IMR-90 (cell line): ENCODE results near the gene SPATA9.

Experiments
- CEBPB ChIP-seq: IDR thresholded peaks from 2 replicates; pipeline ENCODE4 v1.6.1; 2012; ENCODE audit warnings: low read depth, low read length, improper control_type of control experiment
- POLR2A ChIP-seq: IDR thresholded peaks from 2 replicates; pipeline ENCODE4 v1.6.1; 2012; ENCODE audit warnings: mild to moderate bottlenecking, low read depth, low read length
- RAD21 ChIP-seq: IDR thresholded peaks from 2 replicates; pipeline ENCODE4 v1.6.1; 2012; ENCODE audit warnings: low read length, improper control_type of control experiment
- TF ChIP-seq, protein P1 (sequence below): conservative IDR thresholded peaks from 2 replicates; pipeline ENCODE4 v1.5.1; 2012; ENCODE audit warnings: mild to moderate bottlenecking, low read depth, low read length, improper control_type of control experiment

DNA sequence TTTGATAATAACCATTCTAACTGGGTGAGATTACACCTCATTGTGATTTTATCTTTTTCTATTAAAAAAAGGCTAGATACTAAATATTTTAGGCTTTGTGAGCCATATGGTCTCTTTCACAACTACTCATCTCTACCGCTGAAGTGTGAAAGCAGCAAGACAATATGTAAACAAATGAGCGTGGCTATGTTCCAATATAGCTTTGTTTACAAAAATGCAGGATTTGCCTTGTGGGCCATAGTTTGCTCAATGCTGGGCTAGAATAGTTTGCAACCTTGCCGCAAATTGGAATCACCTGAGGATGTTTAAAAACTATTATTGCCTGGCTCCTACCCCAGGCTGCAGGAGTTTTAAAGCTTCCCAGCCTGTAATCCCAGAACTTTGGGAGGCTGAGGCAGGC, 73.1 kb downstream of the SPATA9 start:
- TF ChIP-seq, protein P1, sequence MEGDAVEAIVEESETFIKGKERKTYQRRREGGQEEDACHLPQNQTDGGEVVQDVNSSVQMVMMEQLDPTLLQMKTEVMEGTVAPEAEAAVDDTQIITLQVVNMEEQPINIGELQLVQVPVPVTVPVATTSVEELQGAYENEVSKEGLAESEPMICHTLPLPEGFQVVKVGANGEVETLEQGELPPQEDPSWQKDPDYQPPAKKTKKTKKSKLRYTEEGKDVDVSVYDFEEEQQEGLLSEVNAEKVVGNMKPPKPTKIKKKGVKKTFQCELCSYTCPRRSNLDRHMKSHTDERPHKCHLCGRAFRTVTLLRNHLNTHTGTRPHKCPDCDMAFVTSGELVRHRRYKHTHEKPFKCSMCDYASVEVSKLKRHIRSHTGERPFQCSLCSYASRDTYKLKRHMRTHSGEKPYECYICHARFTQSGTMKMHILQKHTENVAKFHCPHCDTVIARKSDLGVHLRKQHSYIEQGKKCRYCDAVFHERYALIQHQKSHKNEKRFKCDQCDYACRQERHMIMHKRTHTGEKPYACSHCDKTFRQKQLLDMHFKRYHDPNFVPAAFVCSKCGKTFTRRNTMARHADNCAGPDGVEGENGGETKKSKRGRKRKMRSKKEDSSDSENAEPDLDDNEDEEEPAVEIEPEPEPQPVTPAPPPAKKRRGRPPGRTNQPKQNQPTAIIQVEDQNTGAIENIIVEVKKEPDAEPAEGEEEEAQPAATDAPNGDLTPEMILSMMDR, result no peak
- TF ChIP-seq CEBPB (no peak), POLR2A (no peak), RAD21 (no peak)
